Vagina (tissue), 2 donors: Measurements from ENCODE around the gene AKT1S1.

Source experiments
- CTCF ChIP-seq, 3 experiments: fragments of 450-650 bp in 2 of 3; fragments of 200-600 bp in 1 of 3; sonication (generic) in 1 of 3; IDR thresholded peaks; one replicate each; pipeline ENCODE4 v1.5.1; 2017 to 2019; ENCODE audit warnings: antibody characterized with exemption in 3 of 3, mild to moderate bottlenecking in 2 of 3, moderate library complexity in 2 of 3
- POLR2A ChIP-seq, 2 donors: fragments of 450-650 bp; IDR thresholded peaks; one replicate each; pipeline ENCODE4 v1.6.1; 2017; ENCODE audit warnings: antibody characterized with exemption in 2 of 2, mild to moderate bottlenecking in 2 of 2, moderate library complexity in 2 of 2
- POLR2AphosphoS5 ChIP-seq, 2 donors: sonication (generic); formaldehyde crosslinking; IDR thresholded peaks; one replicate each; pipeline ENCODE4 v1.9.0; 2017; ENCODE audit warnings: antibody characterized with exemption in 2 of 2, mild to moderate bottlenecking in 2 of 2, low read depth in 1 of 2; ENCODE audit not compliant: insufficient read depth in 1 of 2

- TF ChIP-seq CTCF (IDR thresholded peaks at IDR 0.05) (no peak), POLR2A (IDR thresholded peaks at IDR 0.05) (no peak), POLR2AphosphoS5 (IDR thresholded peaks at IDR 0.05; ENCODE audit: insufficient read depth in 1 of 2, low read depth in 1 of 2) (no peak)
These were observed 16.6 kb downstream of the AKT1S1 start for GRCh38 chr19:49860336-49861102.
